NCI-H2196 (cell line): ENCODE measurements around the gene PRR15.
A peak's percentile ranks its signal among the peaks of the same experiment; 100 is the strongest.
"Not testable (repeated sequence)": the region's sequence is repeated elsewhere in the genome, so short reads cannot be mapped to it uniquely, and the experiment has no call there.

Experiments used
- DNase-seq: peaks from one replicate; lab custom pipeline; 2025; ENCODE audit not compliant: unreplicated experiment; lab: John Stamatoyannopoulos, UW

Gene PRR15, protein sequence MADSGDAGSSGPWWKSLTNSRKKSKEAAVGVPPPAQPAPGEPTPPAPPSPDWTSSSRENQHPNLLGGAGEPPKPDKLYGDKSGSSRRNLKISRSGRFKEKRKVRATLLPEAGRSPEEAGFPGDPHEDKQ

DNA sequence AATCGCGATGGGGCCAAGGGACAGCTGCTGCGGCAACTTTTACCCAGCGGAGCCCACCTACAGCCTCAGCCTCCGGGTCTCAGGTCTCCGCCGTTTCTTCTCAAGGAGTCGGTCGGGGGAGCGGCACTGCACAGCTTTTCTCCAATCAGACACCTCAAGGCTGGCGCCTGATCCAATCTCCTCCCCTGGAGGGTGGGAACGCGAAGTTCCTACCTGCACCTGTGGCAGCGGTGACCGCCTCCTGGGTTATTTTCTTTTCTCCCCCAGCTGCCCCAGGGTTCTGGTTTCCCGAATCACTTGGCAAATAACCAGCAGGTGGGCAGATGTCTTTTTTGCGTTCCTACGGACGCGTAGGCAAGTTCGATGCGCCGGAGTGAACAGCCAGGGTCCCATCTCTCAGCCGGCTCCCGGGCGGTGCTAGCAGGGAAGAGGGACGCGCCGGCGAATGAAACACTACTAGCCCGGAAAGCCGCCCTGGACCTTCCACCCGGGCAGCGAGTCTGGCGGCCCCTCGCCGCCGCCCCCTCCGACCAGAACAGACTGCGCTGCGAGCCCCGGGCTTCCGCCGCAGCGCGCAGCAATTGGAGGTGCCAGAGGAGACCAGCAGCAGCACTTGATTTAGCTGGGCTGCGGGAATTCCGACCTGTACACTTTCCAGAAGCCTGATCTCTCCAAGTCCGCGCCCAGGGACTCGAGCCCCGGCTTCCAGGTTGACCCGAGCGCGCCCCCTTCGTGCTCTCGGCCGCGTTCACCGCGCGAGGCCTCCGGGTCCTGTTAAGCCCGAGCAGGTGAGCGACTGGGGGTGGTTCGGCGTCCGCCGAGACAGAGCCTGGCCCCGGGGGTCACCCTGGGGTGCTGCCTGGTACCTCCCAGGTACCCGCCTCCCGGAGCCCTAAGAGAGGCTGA, at the start of gene PRR15:
TSS of gene PRR15 (plus strand) at position 246 of the 906 bp plus-strand sequence. CDS start 2,495 bp downstream, outside the sequence.
- DNase-seq, result peak; percentile 64

DNA sequence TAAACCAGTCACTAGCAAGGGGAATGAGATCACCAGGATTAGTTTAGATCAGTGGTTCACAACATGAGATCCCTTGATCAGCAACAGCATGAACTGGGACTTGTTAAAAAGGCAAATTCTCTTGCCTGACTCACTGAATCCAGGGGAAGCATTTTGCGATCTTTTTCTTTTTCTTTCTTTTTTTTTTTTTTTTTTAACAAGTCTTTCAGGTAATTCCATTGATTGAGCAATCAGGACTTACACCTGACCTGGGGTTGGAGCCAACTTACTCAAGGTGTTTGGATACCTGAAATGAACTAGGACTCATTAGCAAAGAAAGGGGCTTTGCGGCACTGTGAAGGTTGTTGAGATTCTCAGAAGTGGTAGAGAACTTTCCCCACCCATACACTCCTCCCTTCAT, 47.1 kb upstream of the PRR15 start:
- no peak for DNase-seq

DNA sequence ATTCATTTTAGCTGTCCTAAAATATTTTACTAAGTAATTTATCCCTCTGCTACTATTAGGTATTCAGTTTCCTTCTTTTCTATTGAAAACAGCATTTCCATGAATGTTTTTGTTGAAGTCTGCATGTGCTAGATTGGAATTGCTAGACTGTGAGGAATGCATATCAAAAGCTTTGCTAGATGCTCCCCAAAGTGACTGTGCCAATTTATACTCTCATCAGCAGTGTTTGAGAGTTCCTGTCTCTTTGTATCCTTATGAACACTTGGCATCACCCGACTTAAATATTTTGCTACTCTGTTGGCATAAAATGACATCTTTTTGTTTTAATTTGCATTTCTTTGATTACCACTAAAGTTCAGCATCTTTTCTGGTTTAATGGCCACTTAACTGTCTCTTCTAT, 45.0 kb upstream of the PRR15 start:
- DNase-seq, result no peak

DNA sequence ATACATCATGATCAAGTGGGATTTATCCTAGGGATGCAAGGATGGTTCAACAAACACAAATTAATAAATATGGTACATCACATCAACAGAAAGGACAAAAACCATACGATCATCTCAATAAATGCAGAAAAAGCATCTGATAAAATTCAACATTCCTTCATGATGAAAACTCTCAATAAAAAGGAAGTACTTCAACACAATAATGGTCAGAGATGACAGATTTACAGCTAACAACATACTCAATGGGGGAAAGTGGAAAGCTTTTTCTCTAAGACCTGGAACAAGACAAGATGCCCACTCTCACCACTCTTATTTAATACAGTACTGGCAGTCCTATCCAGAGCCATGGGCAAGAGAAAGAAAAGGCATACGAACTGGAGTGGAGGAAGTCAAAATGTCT, 39.9 kb upstream of the PRR15 start:
- no peak for DNase-seq

DNA sequence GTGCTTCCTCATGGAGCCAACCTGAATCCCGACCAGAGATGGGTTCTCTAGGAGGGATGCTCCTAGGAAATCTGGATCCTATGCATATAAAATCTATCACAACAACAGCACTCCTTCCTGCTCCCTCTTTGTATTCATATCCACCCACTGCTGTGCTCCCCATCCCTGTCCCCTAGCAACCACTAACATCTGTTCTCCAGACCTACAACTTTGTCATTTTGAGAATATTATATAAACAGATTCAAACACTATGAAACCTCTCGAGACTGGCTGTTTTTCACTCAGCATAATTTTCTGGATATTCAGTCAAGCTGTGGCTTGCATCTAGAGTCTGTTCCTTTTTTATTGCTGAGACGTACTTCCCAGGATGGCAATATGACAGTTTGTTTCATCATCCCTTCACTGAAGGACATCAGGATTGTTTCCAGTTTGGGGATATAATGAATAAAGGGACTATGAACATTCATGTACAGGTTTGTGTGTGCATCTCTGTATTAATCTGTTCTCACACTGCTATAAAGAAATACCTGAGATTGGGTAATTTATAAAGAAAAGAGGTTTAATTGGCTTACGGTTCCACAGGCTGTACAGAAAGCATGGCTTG, 36.0 kb upstream of the PRR15 start:
- DNase-seq, result no peak

DNA sequence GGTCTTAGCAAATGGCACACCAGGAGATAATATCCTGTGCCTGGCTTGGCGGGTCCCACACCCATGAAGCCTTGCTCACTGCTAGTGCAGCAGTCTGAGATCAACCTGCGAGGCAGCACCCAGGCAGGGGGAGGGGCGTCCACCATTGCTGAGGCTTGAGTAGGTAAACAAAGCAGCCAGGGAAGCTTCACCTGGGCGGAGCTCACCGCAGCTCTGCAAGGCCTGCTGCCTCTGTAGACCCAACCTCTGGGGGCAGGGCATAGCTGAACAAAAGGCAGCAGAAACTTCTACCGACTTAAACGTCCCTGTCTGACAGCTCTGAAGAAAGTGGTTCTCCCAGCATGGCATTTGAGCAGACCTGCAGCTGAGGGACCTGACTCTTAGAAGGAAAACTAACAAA, 35.1 kb upstream of the PRR15 start:
- DNase-seq, result not testable (repeated sequence)

DNA sequence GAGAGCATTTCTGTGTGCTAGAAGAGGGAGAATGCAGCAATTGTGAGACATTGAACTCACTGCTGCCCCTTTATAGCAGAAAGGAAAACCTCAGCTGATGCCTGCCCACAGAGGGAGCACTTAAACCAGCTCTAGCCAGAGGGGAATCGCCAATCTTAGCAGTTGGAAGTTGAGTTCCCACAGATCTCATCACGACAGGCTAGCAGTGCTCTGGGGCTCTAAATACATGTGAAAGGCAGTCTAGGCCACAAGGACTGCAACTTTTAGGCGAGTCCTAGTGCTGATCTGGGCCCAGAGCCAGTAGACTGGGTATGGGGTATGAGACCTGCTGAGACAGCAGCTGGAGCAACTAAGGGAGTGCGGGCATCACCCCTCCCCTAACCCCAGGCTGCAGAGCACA, 25.2 kb upstream of the PRR15 start:
- DNase-seq, result no peak

DNA sequence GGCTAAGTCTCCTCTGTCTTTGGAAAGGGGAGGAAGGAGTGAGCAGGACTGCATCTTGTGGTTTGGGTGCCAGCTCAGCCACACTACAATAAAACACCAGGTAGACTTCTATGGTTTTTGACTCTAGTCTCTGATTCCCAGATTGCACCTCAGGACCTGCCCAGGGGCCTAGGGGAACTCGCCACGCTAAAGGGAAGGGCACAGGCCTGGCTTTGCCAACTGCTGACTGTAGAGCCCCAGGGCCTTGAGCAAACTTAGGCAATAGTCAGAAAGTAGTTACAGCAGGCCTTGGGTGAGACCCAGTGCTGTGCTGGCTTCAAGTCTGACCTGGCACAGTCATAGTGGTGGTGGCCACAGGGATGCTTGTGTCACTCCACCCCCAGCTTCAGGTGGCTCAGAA, 24.2 kb upstream of the PRR15 start:
- no peak for DNase-seq

DNA sequence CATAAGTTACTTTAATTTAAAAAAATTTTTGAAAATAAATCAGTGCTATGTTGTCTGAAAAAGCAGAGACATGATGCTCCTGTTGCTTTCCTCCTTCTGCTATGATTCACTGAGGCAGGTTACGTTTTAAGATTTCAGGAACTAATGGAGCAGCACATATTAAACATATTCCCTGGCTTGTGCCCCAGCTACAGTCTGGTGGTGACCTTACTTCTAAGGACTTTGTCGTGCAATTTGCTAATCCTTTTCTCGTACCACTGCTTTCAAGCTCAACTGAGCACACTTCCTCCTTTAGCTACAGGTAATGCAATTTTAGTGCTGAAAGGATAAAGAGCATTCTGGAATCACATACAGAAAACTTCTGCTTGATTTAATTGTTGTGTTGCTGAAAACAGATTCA, 16.2 kb upstream of the PRR15 start:
- no peak for DNase-seq

DNA sequence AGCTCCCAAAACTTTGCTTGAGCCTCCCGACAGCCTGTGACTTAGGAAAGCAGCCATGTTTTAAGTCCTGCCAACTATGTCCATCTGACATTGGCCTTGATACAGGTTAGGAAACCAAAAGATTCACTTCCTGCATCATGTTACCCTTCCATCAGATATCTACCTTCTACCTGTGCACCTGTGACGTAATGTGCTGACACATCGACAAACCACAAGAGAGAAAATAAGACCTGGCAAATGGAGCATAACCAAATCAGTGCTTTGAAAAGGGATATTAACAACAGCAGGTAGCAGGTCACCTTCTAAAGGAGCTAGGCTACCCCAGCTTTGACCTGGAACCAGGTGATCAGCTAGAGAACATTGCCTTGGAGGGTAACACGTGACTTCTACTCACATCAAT, 14.8 kb upstream of the PRR15 start:
- no peak for DNase-seq

DNA sequence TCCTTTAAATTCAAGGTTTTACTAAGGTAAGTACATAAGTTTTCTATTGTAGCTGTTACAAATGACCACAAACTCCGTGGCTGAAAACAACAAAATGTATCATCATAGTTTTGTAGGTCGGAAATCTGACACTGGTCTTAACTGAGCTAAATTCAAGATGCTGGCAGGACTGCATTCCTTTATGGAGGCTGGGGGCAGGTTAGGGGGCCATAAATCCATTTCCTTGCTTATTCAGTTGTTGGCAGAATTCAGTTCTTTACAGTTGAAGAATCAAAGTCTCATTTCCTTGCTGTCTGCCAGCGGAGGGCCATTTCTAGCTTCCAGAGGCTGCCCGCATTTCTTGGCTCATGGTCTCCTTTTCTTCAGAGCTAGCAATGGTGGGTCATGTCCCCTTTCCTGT, 11.2 kb upstream of the PRR15 start:
- no peak for DNase-seq

DNA sequence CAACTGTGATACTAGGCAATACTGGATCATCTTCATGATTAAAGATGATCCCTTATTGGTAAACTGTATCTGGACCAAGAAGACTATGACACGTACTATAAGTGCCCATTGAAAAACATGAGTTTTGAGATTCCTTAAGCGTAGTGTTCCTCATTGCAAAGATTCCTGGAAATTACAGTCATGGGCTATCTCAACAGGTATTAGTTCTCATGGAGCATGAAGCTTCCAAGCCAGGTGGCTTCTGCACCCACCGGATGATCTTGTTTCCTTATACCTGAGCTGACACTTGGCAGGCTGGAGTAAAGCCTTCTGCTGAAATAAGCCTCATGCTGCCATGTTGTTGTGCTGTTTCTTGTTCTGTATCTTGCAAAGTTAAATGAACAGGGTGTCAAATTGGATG, 8.6 kb upstream of the PRR15 start:
- no peak for DNase-seq

DNA sequence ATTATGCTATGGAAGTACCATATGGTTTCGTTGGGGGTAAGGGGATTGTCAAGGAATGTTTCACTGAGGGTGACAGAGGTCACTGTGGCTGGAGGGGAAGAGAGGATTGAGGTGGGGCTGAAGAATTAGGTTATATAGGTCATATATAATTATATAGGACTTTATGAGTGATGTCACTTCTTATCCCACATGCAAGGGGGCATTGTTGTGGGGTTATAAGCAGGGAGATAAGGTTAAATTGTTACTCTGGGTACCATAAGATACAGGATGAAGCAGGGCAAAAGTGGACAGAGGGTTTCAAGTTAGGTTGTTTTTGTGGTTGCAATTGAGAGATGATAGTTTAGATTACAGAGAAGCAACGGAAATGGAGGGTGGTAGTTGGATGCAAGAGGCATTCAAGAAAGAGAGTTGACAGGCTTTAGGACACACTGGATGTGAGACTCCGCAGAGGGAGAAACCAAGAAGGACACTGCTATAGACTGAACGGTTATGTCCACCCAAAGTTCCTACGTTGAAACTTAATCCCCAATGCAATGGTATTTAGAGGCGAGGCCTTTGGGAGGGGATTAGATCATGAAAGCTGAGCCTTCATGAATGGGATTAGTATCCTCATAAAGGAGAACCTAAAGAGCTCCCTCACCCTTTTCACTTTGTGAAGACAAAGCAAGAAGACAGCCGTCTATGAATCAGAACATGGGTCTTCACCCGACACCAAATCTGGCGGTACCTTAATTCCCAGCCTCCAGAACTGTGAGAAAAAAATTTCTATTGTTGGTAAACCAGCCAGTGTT, 7.0 kb upstream of the PRR15 start:
- no peak for DNase-seq

DNA sequence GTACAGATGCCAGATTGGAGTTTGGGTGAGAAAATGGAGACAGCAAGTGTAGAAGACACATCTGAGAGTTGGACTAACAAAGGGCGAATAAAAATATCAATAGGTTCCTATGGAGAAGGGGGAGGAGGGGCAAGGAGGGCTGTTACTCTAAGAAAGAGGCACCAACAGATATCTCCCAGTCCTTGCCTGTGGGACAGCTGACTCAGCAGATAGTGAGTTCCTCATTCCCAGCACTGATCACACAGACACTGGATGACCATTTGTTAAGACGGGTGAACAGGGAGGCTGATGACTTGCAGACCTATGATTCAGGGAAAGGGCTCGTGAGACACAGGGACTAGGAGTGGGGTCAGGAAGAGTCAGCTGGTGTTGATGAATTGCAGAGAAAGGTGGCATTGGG, 5.7 kb upstream of the PRR15 start:
- DNase-seq, result no peak

DNA sequence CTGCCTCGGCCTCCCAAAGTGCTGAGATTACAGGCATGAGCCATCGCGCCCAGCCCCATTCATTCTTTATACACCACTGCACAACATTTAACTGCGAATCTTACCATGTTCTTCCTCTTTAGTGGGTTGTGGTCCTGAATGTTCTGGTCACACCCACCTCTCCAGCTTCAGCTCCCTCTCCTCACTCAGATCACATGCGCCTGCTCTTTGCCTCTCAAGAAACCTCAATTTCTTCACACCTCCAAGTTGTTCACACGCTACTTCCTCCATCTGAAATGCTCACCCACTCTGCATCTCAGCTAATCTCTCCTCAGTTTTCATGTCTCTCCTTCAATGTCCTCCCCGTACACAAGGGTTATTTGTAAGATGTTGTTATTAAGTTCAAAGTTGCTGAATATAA, 2.4 kb upstream of the PRR15 start:
- DNase-seq, result no peak

DNA sequence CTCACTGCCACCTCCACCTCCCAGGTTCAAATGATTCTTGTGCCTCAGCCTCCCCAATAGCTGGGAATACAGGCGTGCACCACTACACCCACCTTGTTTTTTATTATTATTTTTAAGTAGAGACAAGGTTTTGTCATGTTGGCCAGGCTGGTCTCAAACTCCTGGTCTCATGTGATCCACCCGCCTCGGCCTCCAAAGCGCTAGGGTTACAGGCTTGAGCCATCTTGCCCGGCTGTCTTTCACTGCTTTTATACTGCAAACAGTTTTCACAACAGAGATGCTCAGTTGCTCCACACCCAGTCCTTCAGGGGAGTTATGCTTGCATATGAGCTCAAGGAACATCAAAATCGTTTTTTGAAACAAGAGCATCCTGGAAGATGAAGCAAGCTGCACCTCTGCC, 1.3 kb upstream of the PRR15 start:
- no peak for DNase-seq

DNA sequence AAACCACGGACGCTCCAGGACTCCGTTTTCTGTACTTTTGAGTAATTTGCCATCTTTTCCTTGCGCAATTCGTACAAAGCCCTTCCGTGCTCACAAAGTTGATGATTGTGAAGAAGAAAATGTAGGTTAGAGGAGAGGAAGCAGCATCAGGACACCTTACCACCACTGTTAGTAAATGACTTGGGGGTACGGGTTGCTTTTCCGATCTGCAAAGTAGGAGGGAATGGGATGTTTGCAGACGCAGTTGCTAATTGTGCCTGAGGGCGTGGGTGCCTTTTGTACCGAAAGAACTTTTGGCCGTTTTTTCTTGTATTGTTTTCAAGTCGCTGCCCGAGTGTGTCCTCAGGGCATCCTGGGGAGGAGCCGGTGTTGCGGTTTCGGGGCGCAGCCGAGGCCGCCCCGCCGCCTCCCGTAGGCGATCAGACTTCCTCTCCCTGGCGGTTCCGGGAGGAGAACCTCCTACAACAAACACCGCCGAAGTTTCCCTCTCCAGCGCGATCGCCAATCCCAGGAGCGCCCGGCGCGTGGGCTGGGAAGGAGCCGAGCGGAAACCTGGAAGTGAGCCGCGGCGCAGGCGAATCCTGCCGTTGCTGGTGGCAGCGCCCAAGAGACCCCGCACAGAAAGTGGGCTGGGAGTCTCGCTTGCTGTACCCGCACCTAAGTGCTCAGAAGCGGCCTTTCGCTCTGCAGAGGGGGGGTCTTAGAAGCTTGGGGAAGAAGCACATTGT, 1.0 kb downstream of the PRR15 start:
- DNase-seq, result no peak

DNA sequence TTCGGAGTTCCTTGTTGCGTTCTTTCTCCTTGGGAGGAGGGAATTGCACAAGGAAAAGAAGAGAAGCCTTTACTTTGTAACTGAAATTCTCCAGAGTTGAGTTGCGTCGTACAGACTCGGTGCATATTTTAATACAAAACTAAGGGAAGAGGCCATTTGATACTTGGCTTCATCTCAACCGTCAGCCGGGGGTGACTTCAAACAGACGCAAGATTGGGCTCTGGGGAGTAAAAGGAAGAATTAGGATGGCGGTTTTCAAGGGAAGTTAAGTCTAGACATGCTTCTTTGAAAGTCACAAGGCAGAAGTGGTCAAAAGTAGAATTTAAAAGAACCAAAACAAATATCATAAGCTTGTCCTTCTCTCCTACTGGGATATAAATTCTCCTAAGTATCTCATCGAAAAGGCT, 1.6 kb downstream of the PRR15 start:
- DNase-seq, result no peak

DNA sequence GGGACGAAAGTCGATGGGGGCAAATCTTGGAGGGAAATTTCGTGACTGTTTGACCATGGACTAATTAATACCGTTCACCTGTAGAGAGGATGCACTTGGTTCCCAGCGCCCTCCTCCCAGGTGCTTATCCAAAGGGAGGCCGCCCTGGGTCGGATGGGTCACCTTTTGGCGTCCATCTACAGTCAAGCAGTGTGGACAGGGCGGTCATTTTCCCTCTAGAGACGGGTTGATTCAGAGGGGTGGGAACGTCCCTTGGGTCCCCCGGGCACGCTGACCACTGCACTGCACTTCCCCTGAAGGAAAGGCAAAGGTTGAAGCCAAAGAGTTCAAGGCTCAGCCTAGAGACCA, 2.0 kb downstream of the PRR15 start:
- no peak for DNase-seq

DNA sequence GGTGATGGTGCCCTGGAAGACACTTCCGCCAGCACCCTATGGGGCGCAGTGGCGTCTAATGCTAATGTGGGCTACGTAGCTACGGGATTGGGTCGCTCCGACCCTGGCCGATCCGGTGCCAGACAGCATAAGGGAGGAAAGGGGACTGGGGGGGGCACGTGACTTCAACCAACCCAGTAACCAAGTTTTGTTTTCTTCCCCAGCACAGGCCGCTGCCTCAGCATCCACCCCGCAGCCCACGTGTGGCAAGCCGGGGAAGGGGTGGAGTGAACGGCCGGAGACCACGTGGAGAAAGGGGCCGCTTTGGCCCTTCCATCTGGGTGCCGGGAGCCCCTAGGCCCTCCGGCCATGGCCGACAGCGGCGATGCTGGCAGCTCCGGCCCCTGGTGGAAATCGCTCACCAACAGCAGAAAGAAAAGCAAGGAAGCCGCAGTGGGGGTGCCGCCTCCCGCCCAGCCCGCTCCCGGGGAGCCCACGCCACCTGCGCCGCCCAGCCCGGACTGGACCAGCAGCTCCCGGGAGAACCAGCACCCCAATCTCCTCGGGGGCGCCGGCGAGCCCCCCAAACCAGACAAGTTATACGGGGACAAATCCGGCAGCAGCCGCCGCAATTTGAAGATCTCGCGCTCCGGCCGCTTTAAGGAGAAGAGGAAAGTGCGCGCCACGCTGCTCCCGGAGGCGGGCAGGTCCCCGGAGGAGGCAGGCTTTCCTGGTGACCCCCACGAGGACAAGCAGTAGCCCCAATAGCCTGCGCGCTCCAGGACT, 2.5 kb downstream of the PRR15 start:
- no peak for DNase-seq
